HG03045 (cell line): Measurements from ENCODE around the gene GALE.
"Not testable (repeated sequence)": the region's sequence is repeated elsewhere in the genome, so short reads cannot be mapped to it uniquely, and the experiment has no call there.

Experiments
- ATAC-seq: cut with Tn5 transposase; IDR thresholded peaks from one replicate; pipeline ENCODE4 v1.9.1; 2021; ENCODE audit warnings: mild to moderate bottlenecking, moderate library complexity; ENCODE audit not compliant: unreplicated experiment

The GALE gene

DNA sequence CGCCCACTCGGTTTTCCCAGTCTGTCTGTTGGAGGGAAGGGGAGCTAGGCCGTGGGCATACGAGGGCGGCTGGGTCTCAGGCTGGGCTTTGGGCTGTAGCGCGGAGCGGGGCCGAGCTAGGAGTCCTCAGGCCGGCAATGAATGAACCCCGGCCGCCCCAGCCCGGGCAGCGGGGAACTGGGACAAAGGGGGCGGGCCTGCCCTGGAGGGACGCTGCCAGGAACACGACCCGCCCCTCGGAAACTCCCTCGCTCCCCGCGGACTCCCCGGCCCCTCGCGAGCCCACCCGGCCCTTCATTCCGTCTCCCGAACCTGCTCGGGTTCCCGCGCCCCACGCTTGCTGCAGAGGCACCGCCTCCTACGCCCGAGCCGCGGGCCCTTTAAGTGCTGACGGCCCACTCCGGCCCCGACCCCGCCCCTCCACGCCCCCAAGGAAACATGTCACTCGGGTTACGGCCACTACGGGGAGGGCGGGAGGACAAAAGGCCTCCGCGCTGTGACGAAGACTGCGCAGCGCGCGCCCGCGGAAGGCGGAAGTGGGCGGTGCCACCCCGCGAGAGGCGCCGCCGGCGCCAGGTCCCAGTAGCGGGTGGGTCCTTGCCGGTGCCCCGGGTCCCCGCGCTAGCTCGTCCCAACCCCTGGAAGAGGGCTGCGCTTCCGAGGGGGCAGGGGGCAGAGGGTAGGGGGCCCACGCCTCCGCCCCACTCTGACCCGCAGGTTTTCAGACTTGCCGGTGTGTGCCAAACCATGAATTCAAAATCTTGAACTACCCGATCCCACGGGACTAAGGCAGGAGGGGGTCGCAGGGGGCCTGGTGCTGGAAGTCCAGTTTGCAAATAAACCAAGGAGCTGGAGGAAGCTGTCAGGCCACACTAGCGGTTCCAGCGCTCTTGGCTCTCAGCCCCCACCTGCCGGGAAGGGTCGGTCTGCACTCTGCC, at the start of gene GALE:
TSS of gene GALE (minus strand) at position 355 of the 938 bp plus-strand sequence. CDS start 1,747 bp downstream, outside the sequence.
- peak; percentile 73 for ATAC-seq

DNA sequence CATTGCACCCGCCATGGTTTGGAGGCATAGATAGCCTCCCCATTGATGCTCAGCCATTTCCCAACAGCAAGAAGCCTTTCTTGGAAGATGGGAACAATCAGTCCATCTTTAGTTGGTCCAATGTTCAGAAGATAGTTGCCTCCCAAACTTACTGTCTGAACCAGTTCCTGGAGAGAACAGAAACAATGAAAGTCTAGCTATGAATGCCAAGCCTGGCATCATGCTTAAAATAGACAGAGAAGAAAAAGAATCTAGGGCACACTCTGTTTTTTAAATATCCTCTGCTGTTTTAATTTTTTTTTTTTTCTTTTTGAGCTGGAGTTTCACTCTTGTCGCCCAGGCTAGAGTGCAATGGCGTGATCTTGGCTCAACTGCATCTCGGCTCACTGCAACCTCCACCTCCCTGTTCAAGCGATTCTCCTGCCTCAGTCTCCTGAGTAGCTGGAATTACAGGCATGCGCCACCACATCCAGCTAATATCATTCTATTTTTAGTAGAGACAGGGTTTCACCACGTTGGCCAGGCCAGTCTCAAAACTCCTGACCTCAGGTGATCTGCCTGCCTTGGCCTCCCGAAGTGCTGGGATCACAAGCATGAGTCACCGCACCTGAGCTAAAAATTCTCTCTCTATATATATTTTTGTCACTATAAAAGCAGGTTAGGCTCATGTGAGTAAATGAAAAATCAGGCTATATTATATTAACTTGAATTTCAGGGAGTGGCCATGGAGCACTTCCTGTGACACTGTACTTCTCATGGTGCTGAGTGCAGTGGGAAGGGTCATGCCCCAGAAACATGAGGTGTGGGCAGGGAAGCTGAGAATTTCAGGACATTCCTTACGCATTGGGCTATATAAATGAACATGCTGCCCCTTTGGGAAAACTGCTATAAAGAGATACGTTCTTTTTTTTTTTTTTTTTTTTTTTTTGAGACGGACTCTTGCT, 48.4 kb upstream of the GALE start:
- ATAC-seq = no peak

DNA sequence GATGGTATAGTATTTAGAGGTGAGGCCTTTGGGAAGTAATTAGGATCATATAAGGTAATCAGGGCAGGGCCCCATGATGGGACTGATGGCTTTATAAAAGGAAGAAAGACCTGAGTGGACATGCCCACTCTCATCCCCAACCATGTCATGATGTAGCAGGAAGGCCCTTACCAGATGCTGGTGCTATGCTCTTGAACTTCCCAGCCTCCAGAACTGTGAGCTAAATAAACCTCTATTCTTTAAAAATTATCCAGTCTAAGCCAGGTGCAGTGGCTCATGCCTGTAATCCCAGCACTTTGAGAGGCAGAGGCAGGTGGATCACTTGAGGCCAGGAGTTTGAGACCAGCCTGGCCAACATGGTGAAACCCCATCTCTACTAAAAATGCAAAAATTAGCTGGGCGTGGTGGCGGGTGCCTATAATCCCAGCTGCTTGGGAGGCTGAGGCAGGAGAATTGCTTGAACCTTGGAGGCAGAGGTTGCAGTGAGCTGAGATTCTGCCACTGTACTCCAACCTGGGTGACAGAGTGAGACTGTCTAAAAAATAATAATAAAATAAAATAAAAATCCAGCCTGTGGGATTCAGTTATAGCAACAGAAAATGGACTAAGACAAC, 47.0 kb upstream of the GALE start:
- not testable (repeated sequence) for ATAC-seq

- ATAC-seq = no peak
Observed at GRCh38 chr1:23845163-23845562, 44.6 kb upstream of the GALE start.

DNA sequence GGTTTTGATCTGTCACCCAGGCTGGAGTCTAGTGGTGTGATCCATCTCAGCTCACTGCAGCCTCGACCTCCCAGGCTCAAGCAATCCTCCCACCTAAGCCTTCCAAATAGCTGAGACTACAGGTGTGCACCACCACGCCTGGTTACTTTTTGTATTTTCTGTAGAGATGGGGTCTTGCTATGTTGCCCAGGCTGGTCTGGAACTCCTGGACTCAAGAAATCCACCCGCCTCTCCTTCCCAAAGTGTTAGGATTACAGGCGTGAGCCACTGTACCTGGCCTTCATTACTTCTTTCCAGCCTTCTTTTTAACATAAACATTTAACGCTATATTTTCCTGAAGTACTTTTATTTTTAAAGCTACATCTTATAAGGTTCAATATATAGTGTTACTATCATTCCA, 43.1 kb upstream of the GALE start:
- ATAC-seq = no peak

GRCh38 chr1:23838401-23838866, 37.9 kb upstream of the GALE start:
- ATAC-seq = peak; percentile 65

GRCh38 chr1:23837908-23838307, 37.4 kb upstream of the GALE start:
- no peak for ATAC-seq

DNA sequence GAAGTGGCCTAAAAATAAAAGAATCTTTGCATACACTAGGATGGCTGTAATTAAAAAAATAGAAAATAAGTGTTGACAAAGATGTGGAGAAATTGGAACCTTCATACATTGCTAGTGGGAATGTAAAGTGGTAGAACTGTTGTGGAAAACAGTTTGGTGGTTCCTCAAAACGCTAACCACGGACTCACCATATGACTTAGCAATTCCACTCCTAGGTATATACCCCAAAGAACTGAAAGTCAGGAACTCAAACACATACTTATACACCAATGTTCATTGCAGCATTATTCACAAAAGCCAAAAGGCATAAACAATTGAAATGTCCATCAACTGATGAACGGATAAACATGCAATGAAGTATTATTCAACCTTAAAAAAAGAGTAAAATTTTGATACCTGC, 35.5 kb upstream of the GALE start:
- no peak for ATAC-seq

DNA sequence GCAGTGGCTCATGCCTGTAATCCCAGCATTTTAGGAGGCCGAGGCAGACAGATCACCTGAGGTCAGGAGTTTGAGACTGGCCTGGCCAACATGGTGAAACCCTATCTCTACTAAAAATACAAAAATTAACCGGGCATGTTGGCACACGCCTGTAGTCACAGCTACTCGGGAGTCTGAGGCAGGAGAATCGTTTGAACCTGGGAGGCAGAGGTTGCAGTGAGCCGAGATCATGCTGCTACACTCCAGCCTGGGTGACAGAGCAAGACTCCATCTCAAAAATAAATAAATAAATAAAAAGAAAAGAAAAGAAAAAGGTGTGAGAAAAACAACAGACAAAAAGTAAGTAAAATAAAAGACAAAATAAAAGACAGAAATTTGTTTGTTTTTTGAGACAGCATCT, 33.6 kb upstream of the GALE start:
- ATAC-seq = not testable (repeated sequence)

DNA sequence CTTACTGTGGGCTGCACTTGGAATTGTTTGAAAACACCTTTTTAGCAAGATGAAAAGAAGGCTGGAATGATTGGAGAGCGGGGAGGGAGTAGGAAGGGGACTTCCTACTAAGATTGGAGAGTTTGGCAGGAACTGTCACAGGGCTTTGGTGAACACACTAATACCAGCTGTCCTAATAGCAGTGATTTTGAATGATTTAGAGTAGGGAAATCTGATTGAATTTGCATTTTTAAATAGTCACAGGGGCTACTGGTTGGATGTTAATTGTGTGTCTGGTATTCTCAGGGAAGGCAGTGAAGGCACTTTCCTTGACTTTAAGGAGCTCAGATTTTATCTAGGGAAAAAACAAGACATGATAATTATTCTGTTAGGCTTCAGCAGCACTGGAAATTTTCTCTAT, 27.2 kb upstream of the GALE start:
- no peak for ATAC-seq

DNA sequence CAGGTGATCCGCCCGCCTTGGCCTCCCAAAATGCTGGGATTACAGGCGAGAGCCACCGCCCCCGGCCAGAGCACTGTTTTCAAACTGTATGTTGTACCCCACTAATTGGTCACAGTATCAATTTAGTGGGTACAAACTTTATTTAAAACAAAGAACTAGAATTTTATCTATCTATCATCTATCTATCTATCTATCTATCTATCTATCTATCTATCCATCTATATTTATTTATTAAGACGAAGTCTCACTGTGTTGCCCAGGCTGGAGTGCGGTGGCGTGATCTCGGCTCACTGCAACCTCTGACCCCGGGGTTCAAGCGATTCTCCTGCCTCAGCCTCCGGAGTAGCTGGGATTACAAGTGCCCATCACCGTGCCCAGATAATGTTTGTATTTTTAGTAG, 26.0 kb upstream of the GALE start:
- ATAC-seq = not testable (repeated sequence)

- peak; percentile 38 for ATAC-seq
Observed at GRCh38 chr1:23825762-23826522, 25.4 kb upstream of the GALE start.

GRCh38 chr1:23825076-23825761, 24.7 kb upstream of the GALE start, which contains the start of gene HMGCL:
TSS of gene HMGCL (minus strand) at chr1:23825429. CDS start at chr1:23825415, 14 bp downstream.
- peak; percentile 84 for ATAC-seq

DNA sequence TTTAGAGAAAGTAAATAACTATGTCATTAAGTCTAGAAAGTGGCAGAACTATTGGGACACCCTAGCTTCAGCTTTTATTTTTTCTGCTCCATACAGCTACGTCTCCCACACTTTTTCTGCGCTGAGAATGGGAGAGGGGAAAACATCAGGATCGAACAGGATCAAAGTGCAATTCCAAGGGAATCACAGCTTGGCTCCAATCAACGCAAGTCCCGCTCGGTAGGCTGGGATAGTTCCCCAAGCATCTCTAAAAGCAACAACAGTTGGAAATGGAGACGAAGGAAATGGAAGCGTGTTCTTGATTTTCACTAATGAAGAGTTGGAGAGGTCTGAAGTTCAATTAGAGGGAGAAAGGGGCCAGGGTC, 24.1 kb upstream of the GALE start:
- no peak for ATAC-seq

DNA sequence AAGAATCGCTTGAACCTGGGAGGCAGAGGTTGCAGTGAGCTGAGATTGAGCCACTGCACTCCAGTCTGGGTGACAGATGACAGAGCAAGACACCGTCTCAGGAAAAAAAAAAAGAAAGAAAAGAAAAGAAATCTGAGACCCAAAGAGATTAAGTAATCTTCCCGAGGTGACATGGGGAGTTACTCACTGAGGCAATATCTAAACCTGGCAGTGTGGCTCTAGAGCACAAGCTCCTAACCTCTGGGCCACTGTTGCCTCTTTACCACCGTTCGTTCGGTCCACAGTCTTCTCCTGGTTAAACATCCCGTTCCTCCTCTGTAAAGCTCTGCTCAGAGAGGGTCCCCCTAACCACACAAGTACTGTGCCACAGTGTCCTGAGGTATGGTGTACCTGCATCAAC, 23.2 kb upstream of the GALE start:
- no peak for ATAC-seq

DNA sequence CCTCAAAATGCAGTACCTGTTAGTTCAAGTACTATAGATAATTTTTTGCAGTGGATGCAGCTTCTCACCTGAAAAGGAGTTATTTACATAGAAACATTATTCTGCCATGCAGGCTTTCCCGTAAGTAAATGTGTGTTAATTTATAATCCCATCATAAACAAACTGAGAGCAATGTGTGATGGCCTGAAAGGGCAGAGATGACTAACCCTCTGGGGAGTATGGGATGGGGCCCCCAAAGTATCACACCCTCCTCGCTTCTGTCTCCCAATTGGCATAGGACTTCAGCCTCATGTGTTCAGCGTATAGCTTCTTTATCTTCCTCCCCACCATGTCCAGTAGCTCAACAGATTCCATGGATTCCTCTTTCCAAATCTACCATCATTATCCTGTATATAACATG, 17.1 kb upstream of the GALE start:
- no peak for ATAC-seq

DNA sequence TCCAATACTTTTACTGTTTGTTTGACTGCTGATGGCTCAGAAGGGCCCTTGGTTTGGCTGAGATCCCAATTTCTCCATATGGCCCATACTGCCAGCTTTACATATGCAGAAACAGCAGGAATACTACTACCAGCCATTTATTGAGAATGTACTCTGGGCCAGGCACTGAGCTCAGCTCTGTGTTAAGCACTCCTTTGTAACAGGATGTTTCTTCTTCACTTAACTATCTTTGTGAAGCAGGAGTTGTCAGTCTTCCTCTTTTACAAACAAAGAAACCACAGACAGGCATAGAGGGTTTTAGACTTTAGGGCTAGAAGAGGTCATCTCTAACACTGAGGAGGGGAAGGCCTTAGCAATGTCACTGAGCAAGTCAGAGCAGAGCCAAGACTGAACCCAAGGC, 16.4 kb upstream of the GALE start:
- no peak for ATAC-seq

- no peak for ATAC-seq
Observed at GRCh38 chr1:23816361-23816760, 15.8 kb upstream of the GALE start.

- ATAC-seq = no peak
Observed at GRCh38 chr1:23814016-23814415, 13.5 kb upstream of the GALE start.
